ENCODE results near the gene VAV2.
A peak's percentile ranks its signal among the peaks of the same experiment; 100 is the strongest.

Gene VAV2

GRCh38 chr9:133842721-133843227 is 149.3 kb downstream of the VAV2 start:
- TF ChIP-seq, protein P1, sequence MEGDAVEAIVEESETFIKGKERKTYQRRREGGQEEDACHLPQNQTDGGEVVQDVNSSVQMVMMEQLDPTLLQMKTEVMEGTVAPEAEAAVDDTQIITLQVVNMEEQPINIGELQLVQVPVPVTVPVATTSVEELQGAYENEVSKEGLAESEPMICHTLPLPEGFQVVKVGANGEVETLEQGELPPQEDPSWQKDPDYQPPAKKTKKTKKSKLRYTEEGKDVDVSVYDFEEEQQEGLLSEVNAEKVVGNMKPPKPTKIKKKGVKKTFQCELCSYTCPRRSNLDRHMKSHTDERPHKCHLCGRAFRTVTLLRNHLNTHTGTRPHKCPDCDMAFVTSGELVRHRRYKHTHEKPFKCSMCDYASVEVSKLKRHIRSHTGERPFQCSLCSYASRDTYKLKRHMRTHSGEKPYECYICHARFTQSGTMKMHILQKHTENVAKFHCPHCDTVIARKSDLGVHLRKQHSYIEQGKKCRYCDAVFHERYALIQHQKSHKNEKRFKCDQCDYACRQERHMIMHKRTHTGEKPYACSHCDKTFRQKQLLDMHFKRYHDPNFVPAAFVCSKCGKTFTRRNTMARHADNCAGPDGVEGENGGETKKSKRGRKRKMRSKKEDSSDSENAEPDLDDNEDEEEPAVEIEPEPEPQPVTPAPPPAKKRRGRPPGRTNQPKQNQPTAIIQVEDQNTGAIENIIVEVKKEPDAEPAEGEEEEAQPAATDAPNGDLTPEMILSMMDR (conservative IDR thresholded peaks at IDR 0.05), result no peak
- H3K27ac ChIP-seq, result no peak overlapping the region

DNA sequence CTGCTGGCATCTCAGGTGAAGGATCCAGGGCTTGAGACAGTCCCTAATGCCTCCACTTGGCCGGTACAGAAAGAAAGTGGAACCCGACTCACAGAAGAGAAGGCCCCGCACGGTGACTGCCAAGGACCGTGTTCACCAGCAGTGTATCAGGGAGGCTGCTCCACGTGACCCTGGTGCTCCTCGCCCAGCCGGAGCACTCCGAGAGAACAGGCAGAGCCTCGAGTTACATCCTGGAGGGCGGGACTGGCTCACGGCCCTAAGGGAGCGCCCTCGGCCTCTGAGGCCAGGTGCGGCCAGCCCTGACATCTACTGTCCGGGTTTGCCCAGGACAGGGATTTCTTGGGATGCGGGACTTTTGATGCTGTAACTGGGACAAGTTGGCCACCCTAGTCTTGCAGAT is 149.9 kb downstream of the VAV2 start:
- H3K27ac ChIP-seq, result no peak overlapping the region
- TF ChIP-seq, protein P1 (conservative IDR thresholded peaks at IDR 0.05), result no peak

DNA sequence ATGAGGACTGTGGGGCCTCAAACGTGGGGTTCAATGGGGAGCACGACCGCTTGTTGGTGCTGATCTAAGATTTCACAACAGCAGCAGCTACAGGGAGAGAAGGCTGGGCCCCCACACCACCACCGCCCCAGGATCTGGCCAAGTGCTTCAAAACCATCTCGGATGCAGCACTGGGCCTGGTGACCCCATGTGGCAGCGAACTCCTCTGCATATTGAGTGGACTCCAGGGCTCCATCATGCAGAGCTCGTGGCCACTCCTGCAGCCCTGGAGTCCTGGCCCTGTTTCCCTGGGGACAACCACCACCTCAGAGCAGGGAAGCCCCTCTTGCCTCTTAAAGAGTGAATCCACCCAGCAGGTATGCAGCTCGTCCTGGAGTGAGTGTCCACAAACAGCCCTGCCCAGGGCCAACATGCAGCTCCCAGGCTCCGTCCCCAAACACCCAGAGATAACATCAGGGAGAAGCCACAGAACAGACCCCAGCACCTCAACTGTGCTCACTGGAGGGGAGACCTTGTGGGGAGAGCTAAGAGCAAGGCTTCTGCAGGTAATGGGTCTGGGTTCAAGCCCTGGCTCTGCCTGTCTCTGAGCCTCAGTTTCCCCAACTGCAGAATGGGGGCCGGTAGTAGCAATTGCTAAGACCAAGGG is 150.8 kb downstream of the VAV2 start:
- H3K27ac ChIP-seq, result peak overlapping the region; percentile 88; the same call in 1 of the 2 replicates
- TF ChIP-seq, protein P1 (conservative IDR thresholded peaks at IDR 0.05), result no peak

GRCh38 chr9:133839822-133840329 is 152.2 kb downstream of the VAV2 start:
- TF ChIP-seq, protein P1 (conservative IDR thresholded peaks at IDR 0.05), result no peak
- peak overlapping the region; percentile 88; the same call in 1 of the 2 replicates for H3K27ac ChIP-seq

DNA sequence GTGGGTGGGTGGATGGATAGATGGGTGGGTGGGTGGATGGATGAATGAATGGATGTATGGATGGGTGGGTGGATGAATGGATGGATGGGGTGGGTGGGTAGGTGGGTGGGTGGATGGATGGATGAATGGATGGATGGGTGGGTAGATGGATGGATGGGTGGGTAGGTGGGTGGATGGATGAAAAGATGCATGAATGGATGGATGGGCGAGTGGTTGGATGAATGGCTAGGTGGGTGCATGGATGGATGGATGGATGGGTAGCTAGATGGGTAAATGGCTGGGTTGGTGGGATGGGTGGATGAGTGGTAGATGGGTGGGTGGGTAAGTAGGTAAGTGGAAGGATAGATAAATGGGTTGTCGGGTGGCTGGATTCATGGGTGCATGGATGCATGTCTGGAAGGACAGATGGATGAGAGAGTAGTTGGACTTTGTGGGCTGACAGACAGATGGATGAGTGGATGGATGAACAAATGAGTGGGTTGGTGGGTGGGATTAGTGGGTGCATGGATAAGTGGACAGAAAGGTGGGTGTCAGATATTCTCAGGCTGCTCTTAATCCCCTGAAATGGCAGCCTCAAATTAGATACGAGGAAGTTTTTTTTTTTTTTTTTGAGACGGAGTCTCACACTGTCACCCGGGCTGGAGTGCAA is 153.1 kb downstream of the VAV2 start:
- TF ChIP-seq, protein P1 (conservative IDR thresholded peaks at IDR 0.05), result no peak
- peak overlapping the region; percentile 88 for H3K27ac ChIP-seq

GRCh38 chr9:133837627-133838597 is 154.2 kb downstream of the VAV2 start:
- TF ChIP-seq, protein P1 (conservative IDR thresholded peaks at IDR 0.05), result no peak
- peak overlapping the region; percentile 88 for H3K27ac ChIP-seq

Measured in VCaP (cell line).